NCI-H2081 (cell line): ENCODE results near the gene SSX3.
"Not testable (repeated sequence)": the region's sequence is repeated elsewhere in the genome, so short reads cannot be mapped to it uniquely, and the experiment has no call there.

Experiments used
- DNase-seq, 2 experiments: peaks; one replicate each; lab custom pipeline; 2025; lab: John Stamatoyannopoulos, UW

SSX3 gene

GRCh38 chrX:48356315-48357094, at the start of gene SSX3:
SSX3 (minus strand) TSS chrX:48356703; CDS start chrX:48355249, 1,454 bp downstream.
- DNase-seq = not testable (repeated sequence)

GRCh38 chrX:48397825-48398224, 41.3 kb upstream of the SSX3 start:
- not testable (repeated sequence) for DNase-seq

- DNase-seq = not testable (repeated sequence)
Observed at GRCh38 chrX:48396931-48397330, 40.4 kb upstream of the SSX3 start.

- not testable (repeated sequence) for DNase-seq
Observed at GRCh38 chrX:48383239-48383638, 26.7 kb upstream of the SSX3 start, which contains the start of gene SSX4. SSX4 (plus strand) TSS chrX:48383539; CDS start chrX:48384054, 515 bp downstream.

GRCh38 chrX:48370408-48370807, 13.9 kb upstream of the SSX3 start:
- not testable (repeated sequence) for DNase-seq

- not testable (repeated sequence) for DNase-seq
Observed at GRCh38 chrX:48367717-48368408, 11.4 kb upstream of the SSX3 start.

- not testable (repeated sequence) for DNase-seq
Observed at GRCh38 chrX:48359281-48359680, 2.8 kb upstream of the SSX3 start.

GRCh38 chrX:48357681-48358080, 1.2 kb upstream of the SSX3 start:
- no peak for DNase-seq

GRCh38 chrX:48346059-48346458, 10.4 kb downstream of the SSX3 start:
- DNase-seq = not testable (repeated sequence)

GRCh38 chrX:48313996-48314395, 42.5 kb downstream of the SSX3 start:
- DNase-seq = not testable (repeated sequence)

- no peak for DNase-seq
Observed at GRCh38 chrX:48306175-48306574, 50.3 kb downstream of the SSX3 start.
